GM12801 (cell line): ENCODE data around the gene AMZ1.

Source experiments
- TF ChIP-seq, protein P1 (sequence below): IDR thresholded peaks from one replicate; pipeline ENCODE4 v1.5.1; 2011; ENCODE audit warnings: control low read depth; ENCODE audit not compliant: insufficient read length; ENCODE audit errors: extremely low read depth

AMZ1 gene

DNA sequence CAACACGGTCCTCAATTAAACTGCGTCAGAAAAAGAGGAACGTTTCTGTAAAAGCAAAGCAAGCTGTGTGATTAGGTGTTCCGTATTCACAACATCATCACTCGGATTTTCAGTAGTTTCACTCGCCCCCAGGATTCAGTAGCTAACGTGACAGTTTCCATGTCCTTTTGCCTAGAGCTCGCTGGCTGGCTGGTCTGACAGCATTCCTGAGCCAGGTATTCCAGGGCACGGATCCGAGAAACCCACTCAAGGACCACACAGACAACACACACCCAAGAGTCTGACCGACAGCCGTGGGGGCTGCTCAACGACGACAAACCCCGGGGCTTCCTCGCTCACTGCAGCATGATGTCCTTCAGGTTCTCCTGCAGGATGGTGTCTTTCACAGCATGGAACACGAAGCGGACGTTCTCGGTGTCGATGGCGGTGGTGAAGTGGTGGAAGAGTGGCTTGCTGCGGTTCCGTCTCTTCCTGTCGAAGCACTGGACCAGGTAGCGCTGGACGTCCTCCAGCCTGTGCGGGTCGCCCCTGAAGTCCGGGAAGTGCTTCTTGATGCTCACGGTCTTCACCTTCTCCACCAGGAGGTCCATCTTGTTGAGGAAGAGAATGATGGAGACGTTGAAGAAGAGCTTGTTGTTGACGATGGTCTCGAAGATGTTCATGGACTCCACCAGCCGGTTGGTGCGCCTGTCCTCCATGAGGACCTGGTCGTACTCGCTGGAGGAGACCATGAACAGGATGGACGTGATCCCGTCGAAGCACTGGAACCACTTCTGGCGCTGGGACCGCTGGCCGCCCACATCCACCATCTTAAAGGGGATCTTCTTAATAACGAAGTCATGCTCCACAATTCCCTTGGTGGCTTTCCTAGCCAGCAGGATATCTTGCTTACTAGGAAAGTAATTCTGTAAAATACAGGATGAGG, 43.1 kb downstream of the AMZ1 start:
- TF ChIP-seq, protein P1, sequence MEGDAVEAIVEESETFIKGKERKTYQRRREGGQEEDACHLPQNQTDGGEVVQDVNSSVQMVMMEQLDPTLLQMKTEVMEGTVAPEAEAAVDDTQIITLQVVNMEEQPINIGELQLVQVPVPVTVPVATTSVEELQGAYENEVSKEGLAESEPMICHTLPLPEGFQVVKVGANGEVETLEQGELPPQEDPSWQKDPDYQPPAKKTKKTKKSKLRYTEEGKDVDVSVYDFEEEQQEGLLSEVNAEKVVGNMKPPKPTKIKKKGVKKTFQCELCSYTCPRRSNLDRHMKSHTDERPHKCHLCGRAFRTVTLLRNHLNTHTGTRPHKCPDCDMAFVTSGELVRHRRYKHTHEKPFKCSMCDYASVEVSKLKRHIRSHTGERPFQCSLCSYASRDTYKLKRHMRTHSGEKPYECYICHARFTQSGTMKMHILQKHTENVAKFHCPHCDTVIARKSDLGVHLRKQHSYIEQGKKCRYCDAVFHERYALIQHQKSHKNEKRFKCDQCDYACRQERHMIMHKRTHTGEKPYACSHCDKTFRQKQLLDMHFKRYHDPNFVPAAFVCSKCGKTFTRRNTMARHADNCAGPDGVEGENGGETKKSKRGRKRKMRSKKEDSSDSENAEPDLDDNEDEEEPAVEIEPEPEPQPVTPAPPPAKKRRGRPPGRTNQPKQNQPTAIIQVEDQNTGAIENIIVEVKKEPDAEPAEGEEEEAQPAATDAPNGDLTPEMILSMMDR: no peak

DNA sequence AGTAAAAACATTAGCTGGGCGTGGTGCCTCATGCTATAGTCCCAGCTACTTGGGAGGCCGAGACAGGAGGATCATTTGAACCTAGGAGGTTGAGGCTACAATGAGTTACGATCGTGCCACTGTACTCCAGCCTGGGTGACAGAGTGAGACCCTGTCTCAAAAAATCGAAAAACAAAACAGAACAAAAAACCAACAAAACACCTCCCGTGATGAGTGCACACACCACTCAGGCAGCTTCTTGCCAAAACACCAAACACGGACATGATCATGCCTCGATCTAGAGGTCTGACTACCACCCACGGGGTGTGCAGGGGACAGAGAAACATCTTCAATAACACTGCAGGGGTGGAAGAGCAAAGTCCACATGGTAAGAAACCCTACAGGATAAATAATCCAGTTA, 44.4 kb downstream of the AMZ1 start:
- TF ChIP-seq, protein P1: no peak

DNA sequence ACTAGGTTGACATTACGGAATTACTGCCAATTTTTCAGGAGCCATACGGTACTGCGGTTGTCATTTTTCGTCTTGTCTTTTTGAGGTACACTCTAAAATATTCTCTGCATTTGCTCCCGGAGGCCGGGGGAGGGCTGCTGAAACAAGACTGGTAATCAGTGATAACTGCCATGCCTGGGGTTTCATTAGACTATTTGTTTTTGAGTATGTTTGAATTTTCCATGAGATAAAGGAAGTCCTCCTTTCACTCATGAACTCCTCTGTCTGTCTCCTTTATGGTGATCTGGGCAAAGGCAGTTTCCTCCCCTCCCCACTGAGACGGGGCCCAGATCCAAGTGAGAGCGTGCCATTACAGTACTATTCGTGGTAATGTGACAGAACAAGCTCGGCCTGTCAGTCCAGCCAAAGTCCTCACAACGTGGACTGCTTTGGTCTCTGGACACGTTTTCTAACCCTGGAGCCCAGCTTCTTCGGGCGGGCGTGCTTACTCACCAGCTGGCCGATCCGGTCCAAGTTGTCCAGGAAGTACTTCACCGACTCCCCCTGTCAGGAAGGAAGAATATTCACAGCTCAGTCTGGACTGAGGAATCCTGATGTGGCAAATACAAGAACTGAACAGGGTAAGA, 45.1 kb downstream of the AMZ1 start:
- TF ChIP-seq, protein P1: no peak

DNA sequence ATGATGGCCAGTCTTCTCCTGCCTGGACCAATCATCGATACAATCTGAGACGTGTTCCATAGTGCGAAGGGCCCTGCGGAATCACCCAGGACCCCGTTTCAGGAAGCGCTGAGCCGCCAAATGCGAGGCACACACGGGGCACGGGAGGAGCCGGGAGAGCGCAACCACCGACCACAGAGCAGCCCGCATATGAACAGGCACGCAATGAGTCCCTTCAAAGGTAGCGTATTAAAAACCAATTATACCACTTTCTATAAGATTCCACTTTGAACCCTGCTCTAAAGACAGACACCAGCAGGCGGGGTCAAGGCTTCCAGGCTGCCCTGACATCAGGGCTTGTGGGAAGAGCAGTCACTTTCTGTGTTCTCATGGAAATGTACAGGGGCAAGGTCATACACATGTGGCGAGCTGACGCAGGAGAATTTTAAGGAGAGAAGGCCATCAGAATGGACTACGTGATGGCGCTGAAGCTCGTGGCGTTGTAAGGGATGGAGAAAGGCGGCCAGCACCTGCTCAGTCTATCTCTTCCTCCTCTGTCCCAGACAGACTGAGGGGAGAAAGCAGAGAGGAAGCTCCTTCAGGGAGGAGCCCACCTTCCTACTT, 46.2 kb downstream of the AMZ1 start:
- TF ChIP-seq, protein P1: no peak

DNA sequence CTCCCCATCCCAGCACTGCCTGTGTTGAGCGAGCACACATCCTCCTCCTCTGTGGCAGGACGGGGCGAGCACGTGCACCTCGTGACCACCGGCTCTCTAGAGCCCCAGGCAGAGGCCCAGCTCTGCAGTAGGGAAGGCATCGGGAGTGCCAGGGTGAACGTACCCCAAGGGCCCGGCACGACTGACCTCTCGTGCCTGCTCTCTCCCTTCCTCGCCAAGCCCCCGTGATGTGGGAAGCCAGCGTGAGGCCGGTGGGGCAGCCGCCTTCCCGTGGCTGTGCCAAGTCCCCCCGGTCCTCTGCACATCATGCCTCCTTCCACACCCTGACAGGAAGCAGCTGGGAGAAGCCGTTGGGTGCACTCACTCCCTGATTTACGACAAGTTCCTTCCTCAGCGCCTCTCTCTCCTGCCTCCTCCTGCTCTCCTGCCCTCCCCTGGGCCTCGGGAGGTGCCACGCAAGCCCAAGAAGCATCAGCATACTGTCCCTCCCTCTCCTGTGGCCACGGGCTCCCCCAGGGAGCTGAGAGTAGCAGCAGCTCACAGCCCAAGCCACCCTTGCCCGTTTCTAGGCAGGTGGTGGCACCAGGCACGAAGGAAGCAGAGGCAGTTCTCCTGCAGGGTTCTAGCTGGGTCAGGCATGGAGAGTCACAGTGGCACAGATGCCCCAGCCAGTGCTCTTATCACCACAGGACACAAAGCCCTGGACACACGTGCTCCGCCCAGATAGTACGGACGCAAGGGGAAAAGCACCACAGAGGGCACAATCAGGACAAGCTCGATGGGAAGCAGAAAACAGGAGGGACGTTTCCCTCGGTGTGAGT, 47.0 kb downstream of the AMZ1 start:
- TF ChIP-seq, protein P1: no peak

DNA sequence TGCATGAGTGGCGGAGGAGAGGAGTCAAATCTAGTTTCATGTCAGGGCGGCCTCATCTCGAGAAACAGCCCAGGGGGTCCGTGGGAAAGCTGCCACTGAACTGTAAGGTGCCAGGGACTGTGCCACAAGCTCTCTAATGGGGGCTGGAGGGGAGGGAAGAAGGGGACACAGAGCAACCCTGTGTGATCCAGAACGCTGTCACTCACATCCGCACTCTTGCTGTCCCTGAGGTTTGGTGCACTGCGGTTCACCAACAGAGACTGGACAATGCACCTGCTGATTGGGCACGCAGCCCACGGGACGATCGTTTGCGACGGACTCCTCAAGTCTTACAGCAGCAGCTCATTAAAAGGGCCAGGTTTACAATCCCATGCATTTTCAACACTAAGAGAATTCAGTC, 47.7 kb downstream of the AMZ1 start:
- TF ChIP-seq, protein P1: no peak
